RWPE2 (cell line): ENCODE measurements around the gene RCOR1.

Source experiments
- ATAC-seq: fragments of 200-7000 bp; cut with Tn5 transposase; 3 replicates; pipeline ENCODE4 v1.9.1; 2021; ENCODE audit warnings: low read depth
- DNase-seq: peaks from one replicate; pipeline ENCODE4 v3.0.0-alpha.2; 2020; ENCODE audit warnings: low spot score
- H3K27ac ChIP-seq: fragments of 450-650 bp; 2 replicates; pipeline ENCODE4 v1.5.1; 2017; ENCODE audit warnings: mild to moderate bottlenecking; ENCODE audit not compliant: poor library complexity, severe bottlenecking
- H3K27me3 ChIP-seq: fragments of 250-450 bp; sonication (Bioruptor Pico); 2 replicates; pipeline ENCODE4 v1.5.1; 2021; ENCODE audit warnings: mild to moderate bottlenecking, moderate library complexity; ENCODE audit not compliant: insufficient read depth, poor library complexity, severe bottlenecking
- H3K36me3 ChIP-seq: fragments of 250-450 bp; sonication (Bioruptor Pico); 2 replicates; pipeline ENCODE4 v1.5.1; 2020; ENCODE audit warnings: low read depth, mild to moderate bottlenecking, moderate library complexity
- H3K4me1 ChIP-seq: fragments of 250-450 bp; sonication (Bioruptor Pico); 2 replicates; pipeline ENCODE4 v1.5.1; 2021; ENCODE audit warnings: mild to moderate bottlenecking, moderate library complexity; ENCODE audit not compliant: insufficient read depth, poor library complexity, severe bottlenecking
- H3K4me3 ChIP-seq: fragments of 250-450 bp; sonication (Bioruptor Pico); 2 replicates; pipeline ENCODE4 v1.5.1; 2021; ENCODE audit warnings: mild to moderate bottlenecking, moderate library complexity; ENCODE audit not compliant: severe bottlenecking
- H3K9me3 ChIP-seq: fragments of 250-450 bp; sonication (Bioruptor Pico); 2 replicates; pipeline ENCODE4 v1.5.1; 2021; ENCODE audit warnings: mild to moderate bottlenecking, moderate library complexity; ENCODE audit not compliant: severe bottlenecking
- CTCF ChIP-seq: fragments of 450-650 bp; IDR thresholded peaks from one replicate; pipeline ENCODE4 v1.5.1; 2017; ENCODE audit warnings: mild to moderate bottlenecking, moderate library complexity; ENCODE audit not compliant: poor library complexity, severe bottlenecking

Gene RCOR1

GRCh38 chr14:102711946-102712345 is 119.5 kb downstream of the RCOR1 start:
- peaks cover 85% of the 10 kb centered on the region for H3K36me3 ChIP-seq
- no peaks in the 10 kb centered on the region for H3K9me3 ChIP-seq
- no peak overlapping the region for H3K4me3 ChIP-seq
- no peak for TF ChIP-seq CTCF
- no peak overlapping the region for H3K27ac ChIP-seq
- H3K4me1 ChIP-seq, result no peaks in the 10 kb centered on the region
- H3K27me3 ChIP-seq, result no peaks in the 10 kb centered on the region
- DNase-seq (no peak), ATAC-seq (no peak)

- TF ChIP-seq CTCF, result no peak
- H3K27ac ChIP-seq, result no peak overlapping the region
- H3K9me3 ChIP-seq, result no peaks in the 10 kb centered on the region
- H3K36me3 ChIP-seq, result peaks cover 80% of the 10 kb centered on the region
- DNase-seq (no peak), ATAC-seq (no peak)
- no peak overlapping the region for H3K4me3 ChIP-seq
- H3K4me1 ChIP-seq, result no peaks in the 10 kb centered on the region
- H3K27me3 ChIP-seq, result no peaks in the 10 kb centered on the region
Measured at GRCh38 chr14:102717276-102717675, 124.8 kb downstream of the RCOR1 start.

GRCh38 chr14:102722646-102723045 is 130.2 kb downstream of the RCOR1 start:
- H3K36me3 ChIP-seq, result peaks cover 86% of the 10 kb centered on the region
- no peak for ATAC-seq

GRCh38 chr14:102723650-102724049 is 131.2 kb downstream of the RCOR1 start:
- no peak for ATAC-seq
- Histone ChIP-seq H3K27ac (no peak overlapping the region), H3K27me3 (no peaks in the 10 kb centered on the region), H3K36me3 (peaks cover 89% of the 10 kb centered on the region), H3K4me3 (no peak overlapping the region), H3K4me1 (no peaks in the 10 kb centered on the region), H3K9me3 (no peaks in the 10 kb centered on the region)
- DNase-seq, result no peak
- TF ChIP-seq CTCF, result no peak

More at GRCh38 chr14:102722646-102723045, 130.2 kb downstream of the RCOR1 start:
- no peak for DNase-seq
- no peak overlapping the region for H3K4me3 ChIP-seq
- H3K27me3 ChIP-seq, result no peaks in the 10 kb centered on the region
- no peak for TF ChIP-seq CTCF
- no peaks in the 10 kb centered on the region for H3K4me1 ChIP-seq
- no peaks in the 10 kb centered on the region for H3K9me3 ChIP-seq
- no peak overlapping the region for H3K27ac ChIP-seq

GRCh38 chr14:102726191-102726949 is 133.9 kb downstream of the RCOR1 start:
- ATAC-seq (no peak), DNase-seq (no peak)
- Histone ChIP-seq H3K27ac (no peak overlapping the region), H3K9me3 (no peaks in the 10 kb centered on the region), H3K27me3 (no peaks in the 10 kb centered on the region), H3K4me1 (no peaks in the 10 kb centered on the region), H3K4me3 (no peak overlapping the region), H3K36me3 (peaks cover 86% of the 10 kb centered on the region)
- TF ChIP-seq CTCF, result no peak
